KMS-11 (cell line): Measurements from ENCODE around the gene ABHD14A.

Experiments
- H2AFZ ChIP-seq: fragments of 200-600 bp; sonication (generic); 2 replicates; pipeline ENCODE4 v1.6.1; 2016; ENCODE audit warnings: antibody characterized with exemption, mixed run types, low read depth
- H3K27ac ChIP-seq: fragments of 200-600 bp; sonication (generic); 2 replicates; pipeline ENCODE4 v1.6.1; 2016; ENCODE audit warnings: mild to moderate bottlenecking, mixed run types
- H3K27me3 ChIP-seq: fragments of 200-600 bp; sonication (generic); 2 replicates; pipeline ENCODE4 v1.6.1; 2017; ENCODE audit warnings: mild to moderate bottlenecking, low read depth, mixed run types, moderate library complexity; ENCODE audit not compliant: insufficient read depth
- H3K36me3 ChIP-seq: fragments of 200-600 bp; sonication (generic); 2 replicates; pipeline ENCODE4 v1.6.1; 2017; ENCODE audit warnings: mild to moderate bottlenecking, mixed run types; ENCODE audit not compliant: insufficient read depth
- H3K4me1 ChIP-seq: fragments of 200-600 bp; sonication (generic); 2 replicates; pipeline ENCODE4 v1.6.1; 2016; ENCODE audit warnings: mild to moderate bottlenecking, low read depth, mixed run types; ENCODE audit not compliant: poor library complexity, severe bottlenecking
- H3K4me2 ChIP-seq: fragments of 200-600 bp; sonication (generic); 2 replicates; pipeline ENCODE4 v1.7.0; 2016; ENCODE audit warnings: mild to moderate bottlenecking, mixed run types
- H3K4me3 ChIP-seq: fragments of 200-600 bp; sonication (generic); IDR thresholded peaks from 2 replicates; pipeline ENCODE4 v1.6.1; 2017; ENCODE audit warnings: low read depth, low read length, mixed read lengths; ENCODE audit not compliant: insufficient read depth
- H3K79me2 ChIP-seq: fragments of 200-600 bp; sonication (generic); 2 replicates; pipeline ENCODE4 v1.6.1; 2016; ENCODE audit warnings: low read depth, mixed run types; ENCODE audit not compliant: insufficient read depth
- H3K9ac ChIP-seq: fragments of 200-600 bp; sonication (generic); 2 replicates; pipeline ENCODE4 v1.6.1; 2016; ENCODE audit warnings: mild to moderate bottlenecking, mixed run types
- H4K20me1 ChIP-seq: fragments of 200-600 bp; sonication (generic); 2 replicates; pipeline ENCODE4 v1.6.1; 2016; ENCODE audit warnings: mild to moderate bottlenecking, mixed run types; ENCODE audit not compliant: insufficient read depth
- TF ChIP-seq, protein P1 (sequence below): fragments of 200-600 bp; sonication (generic); conservative IDR thresholded peaks from 2 replicates; pipeline ENCODE4 v1.6.1; 2017; ENCODE audit warnings: low read depth, mild to moderate bottlenecking, antibody characterized with exemption, low read length, moderate library complexity, mixed read lengths

Gene ABHD14A

DNA sequence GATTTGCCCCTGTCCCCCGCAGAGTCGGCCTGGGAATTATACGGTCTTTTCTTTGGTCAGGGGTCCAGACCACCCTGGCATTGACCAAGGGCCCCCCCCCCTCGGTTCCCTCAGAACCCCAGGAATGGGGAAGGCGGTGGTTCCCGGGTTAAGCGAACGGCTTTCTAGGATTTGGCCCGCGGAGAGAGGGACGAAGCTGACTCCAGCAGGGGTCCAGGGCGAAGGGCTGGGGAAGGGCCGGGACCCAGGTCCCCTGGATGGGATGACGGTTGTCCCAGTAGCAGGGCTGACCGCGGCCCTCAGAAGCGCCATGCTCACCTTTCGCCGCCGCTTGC is 33.4 kb upstream of the ABHD14A start:
- TF ChIP-seq, protein P1, sequence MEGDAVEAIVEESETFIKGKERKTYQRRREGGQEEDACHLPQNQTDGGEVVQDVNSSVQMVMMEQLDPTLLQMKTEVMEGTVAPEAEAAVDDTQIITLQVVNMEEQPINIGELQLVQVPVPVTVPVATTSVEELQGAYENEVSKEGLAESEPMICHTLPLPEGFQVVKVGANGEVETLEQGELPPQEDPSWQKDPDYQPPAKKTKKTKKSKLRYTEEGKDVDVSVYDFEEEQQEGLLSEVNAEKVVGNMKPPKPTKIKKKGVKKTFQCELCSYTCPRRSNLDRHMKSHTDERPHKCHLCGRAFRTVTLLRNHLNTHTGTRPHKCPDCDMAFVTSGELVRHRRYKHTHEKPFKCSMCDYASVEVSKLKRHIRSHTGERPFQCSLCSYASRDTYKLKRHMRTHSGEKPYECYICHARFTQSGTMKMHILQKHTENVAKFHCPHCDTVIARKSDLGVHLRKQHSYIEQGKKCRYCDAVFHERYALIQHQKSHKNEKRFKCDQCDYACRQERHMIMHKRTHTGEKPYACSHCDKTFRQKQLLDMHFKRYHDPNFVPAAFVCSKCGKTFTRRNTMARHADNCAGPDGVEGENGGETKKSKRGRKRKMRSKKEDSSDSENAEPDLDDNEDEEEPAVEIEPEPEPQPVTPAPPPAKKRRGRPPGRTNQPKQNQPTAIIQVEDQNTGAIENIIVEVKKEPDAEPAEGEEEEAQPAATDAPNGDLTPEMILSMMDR = no peak
- Histone ChIP-seq H2AFZ (peak overlapping the region; percentile 41; the same call in 1 of the 2 replicates), H3K9ac (peak overlapping the region; percentile 44; the same call in 1 of the 2 replicates), H3K79me2 (peaks cover 23% of the 10 kb centered on the region), H3K36me3 (no peaks in the 10 kb centered on the region), H3K4me3 (peak overlapping the region; percentile 54), H4K20me1 (no peaks in the 10 kb centered on the region), H3K27me3 (no peaks in the 10 kb centered on the region), H3K27ac (no peak overlapping the region), H3K4me2 (peak overlapping the region; percentile 82), H3K4me1 (peaks cover 4% of the 10 kb centered on the region)

DNA sequence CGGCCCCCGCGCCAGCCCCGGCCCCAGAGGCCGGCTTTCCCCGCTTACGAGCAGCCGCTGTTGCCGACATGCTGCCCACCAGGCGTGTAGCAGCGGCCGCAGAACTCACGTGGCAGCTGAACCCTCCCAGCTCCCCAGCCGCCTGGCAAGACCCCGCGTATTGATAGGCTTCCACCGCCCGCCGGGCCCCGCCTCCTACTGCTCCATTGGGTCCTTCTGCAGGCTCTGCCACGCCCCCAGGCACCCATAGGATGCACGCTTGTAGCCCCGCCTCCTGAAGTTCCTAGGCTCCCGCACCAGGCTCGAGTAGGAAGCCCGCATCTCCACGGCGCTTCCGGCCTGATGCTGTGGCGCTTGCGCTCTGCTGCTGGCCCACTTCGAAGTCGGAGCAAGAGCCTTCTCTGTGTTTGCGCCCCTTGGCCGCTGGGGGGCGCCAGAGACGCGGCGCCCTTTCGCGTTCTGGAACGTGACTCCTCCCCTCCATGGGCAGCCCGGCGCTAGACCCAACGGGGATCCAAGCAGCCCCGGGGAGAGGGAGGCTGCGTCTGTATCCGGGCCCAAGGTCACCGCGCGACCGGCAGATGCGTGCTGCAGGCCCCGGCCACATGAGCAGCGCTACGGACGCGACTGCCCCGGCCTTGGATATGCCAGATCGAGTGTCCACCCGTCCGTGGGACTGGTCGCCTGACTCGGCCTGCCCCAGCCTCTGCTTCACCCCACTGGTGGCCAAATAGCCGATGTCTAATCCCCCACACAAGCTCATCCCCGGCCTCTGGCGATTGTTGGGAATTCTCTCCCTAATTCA is 32.9 kb upstream of the ABHD14A start, which contains the start of the genes PARP3 and RRP9:
Gene PARP3 (plus strand): TSS at position 566 of the 805 bp plus-strand sequence. CDS start 993 bp downstream, outside the sequence.
Gene RRP9 (minus strand): TSS at position 107 of the 805 bp plus-strand sequence. CDS start 37 bp downstream, at position 70.
- Histone ChIP-seq H3K36me3 (no peaks in the 10 kb centered on the region), H3K79me2 (peaks cover 23% of the 10 kb centered on the region), H3K4me3 (peak within 1 kb of the TSS; percentile 54), H3K4me2 (peak within 1 kb of the TSS; percentile 82), H3K27me3 (no peaks in the 10 kb centered on the region), H2AFZ (peak within 1 kb of the TSS; percentile 73), H4K20me1 (no peaks in the 10 kb centered on the region), H3K9ac (peak within 1 kb of the TSS; percentile 66), H3K4me1 (peaks cover 4% of the 10 kb centered on the region), H3K27ac (peak within 1 kb of the TSS; percentile 53)
- TF ChIP-seq, protein P1 = peak; percentile 81

DNA sequence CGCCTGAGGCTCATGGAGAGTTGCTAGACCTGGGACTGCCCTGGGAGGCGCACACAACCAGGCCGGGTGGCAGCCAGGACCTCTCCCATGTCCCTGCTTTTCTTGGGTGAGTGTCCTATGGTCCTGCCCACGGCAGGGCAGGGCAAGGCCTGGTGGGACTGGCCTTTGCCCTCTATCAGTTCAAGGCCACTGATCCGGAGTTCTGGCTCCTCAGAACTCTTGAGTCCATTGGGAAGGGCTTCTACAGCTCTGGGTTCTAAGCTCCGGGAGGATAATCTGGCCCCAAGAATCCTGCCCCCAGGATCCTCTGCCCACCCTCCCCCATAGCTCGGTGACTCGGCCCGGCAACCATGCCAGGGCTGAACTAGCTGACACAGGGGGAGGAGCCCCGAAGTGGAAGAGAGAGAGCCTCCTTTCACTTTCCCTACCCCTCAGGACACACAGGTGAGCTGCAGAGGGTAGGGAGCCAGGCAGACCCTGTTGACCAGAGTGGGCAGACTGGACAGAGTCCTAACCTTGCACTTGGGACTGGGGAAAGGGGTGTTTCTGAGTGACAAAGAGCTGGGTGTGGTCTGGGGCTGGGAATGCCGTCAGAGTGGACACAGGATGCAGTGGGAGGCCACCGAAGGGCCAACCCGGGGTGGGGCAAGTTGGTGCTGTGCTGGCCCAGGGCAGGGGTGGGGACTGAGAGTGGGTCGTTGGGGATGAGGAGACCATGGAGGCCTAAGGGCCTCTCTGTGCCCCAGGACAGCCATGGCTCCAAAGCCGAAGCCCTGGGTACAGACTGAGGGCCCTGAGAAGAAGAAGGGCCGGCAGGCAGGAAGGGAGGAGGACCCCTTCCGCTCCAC is 32.0 kb upstream of the ABHD14A start:
- peaks cover 4% of the 10 kb centered on the region for H3K4me1 ChIP-seq

More for the DNA sequence above, 32.0 kb upstream of the ABHD14A start:
- TF ChIP-seq, protein P1 = no peak
- no peaks in the 10 kb centered on the region for H3K27me3 ChIP-seq
- H3K4me2 ChIP-seq = peak overlapping the region; percentile 77
- H3K4me3 ChIP-seq = no peak overlapping the region
- H2AFZ ChIP-seq = peak overlapping the region; percentile 73
- H3K9ac ChIP-seq = peak overlapping the region; percentile 66
- peaks cover 23% of the 10 kb centered on the region for H3K79me2 ChIP-seq
- H3K36me3 ChIP-seq = no peaks in the 10 kb centered on the region
- peak overlapping the region; percentile 53 for H3K27ac ChIP-seq
- no peaks in the 10 kb centered on the region for H4K20me1 ChIP-seq
